B cell (primary cell): Measurements from ENCODE around the gene USP7. TPM values are rescaled to one million over a fixed set of nuclear protein-coding genes. Genes with fewer than 3 reads are reported as not detected.

Experiments
- ATAC-seq: fragments of 200-7000 bp; cut with Tn5 transposase; one replicate; pipeline ENCODE4 v1.10.0; 2021; ENCODE audit warnings: low read depth, mild to moderate bottlenecking, moderate number of reproducible peaks, moderate library complexity
- CTCF ChIA-PET: fragments of 350-600 bp; sonication (Branson Sonifier 250); formaldehyde crosslinking; loops from one replicate; lab custom pipeline; 2021; ENCODE audit warnings: antibody characterized with exemption, inconsistent platforms; lab: Charles Lee
- POLR2A ChIA-PET: fragments of 350-600 bp; sonication (Branson Sonifier 250); formaldehyde crosslinking; loops from one replicate; lab custom pipeline; 2021; ENCODE audit warnings: antibody characterized with exemption; lab: Charles Lee
- DNase-seq: peaks from one replicate; pipeline ENCODE4 v3.0.0; 2013
- H2AFZ ChIP-seq: 2 replicates; pipeline ENCODE4 v1.6.1; 2012; ENCODE audit warnings: mild to moderate bottlenecking, low read depth, low read length; ENCODE audit not compliant: insufficient read depth, poor library complexity, severe bottlenecking
- H3K27ac ChIP-seq, 2 donors: 1 replicate in 1 of 2; 2 replicates in 1 of 2; pipeline ENCODE4 v1.5.1; 2012 to 2013; ENCODE audit warnings: low read length in 2 of 2, mild to moderate bottlenecking in 2 of 2, moderate library complexity in 1 of 2
- H3K27me3 ChIP-seq, 4 experiments: fragments of 200-600 bp in 1 of 4; sonication (generic) in 1 of 4; replicated peaks in 1 of 4; 1 replicate in 2 of 4; 2 replicates in 2 of 4; pipeline versions ENCODE4 v1.6.1 to v1.7.0; 2013 to 2016; ENCODE audit warnings: low read length in 3 of 4, mild to moderate bottlenecking in 2 of 4, mixed read lengths in 1 of 4, moderate library complexity in 1 of 4; ENCODE audit not compliant: insufficient read depth in 4 of 4, control insufficient read depth in 3 of 4; ENCODE audit errors: control extremely low read depth in 1 of 4
- H3K36me3 ChIP-seq, 2 experiments: replicated peaks in 1 of 2; 1 replicate in 1 of 2; 2 replicates in 1 of 2; pipeline versions ENCODE4 v1.6.1 to v1.7.1; 2013; ENCODE audit warnings: low read length in 1 of 2; ENCODE audit not compliant: insufficient read depth in 2 of 2, control insufficient read depth in 1 of 2; ENCODE audit errors: control extremely low read depth in 1 of 2, extremely low read depth in 1 of 2
- H3K4me1 ChIP-seq, 2 donors: fragments of 200-600 bp in 1 of 2; sonication (generic) in 1 of 2; 1 replicate in 1 of 2; 2 replicates in 1 of 2; pipeline versions ENCODE4 v1.5.1 to v1.6.1; 2013 to 2017; ENCODE audit warnings: low read length in 2 of 2; ENCODE audit not compliant: control insufficient read depth in 2 of 2, insufficient read depth in 2 of 2
- H3K4me2 ChIP-seq: replicated peaks from 2 replicates; pipeline ENCODE3; 2012; ENCODE audit warnings: mild to moderate bottlenecking, low read depth, low read length; ENCODE audit not compliant: poor library complexity, severe bottlenecking
- H3K4me3 ChIP-seq, 5 experiments: fragments of 200-600 bp in 1 of 5; sonication (generic) in 1 of 5; 1 replicate in 3 of 5; 2 replicates in 2 of 5; pipeline versions ENCODE4 v1.5.1 to v1.7.0; 2011 to 2016; ENCODE audit warnings: low read length in 4 of 5, mild to moderate bottlenecking in 4 of 5, low read depth in 2 of 5, control low read depth in 1 of 5, moderate library complexity in 1 of 5; ENCODE audit not compliant: insufficient read depth in 1 of 5; ENCODE audit errors: control extremely low read depth in 1 of 5, extremely low read depth in 1 of 5
- H3K79me2 ChIP-seq: fragments of 200-600 bp; sonication (generic); one replicate; pipeline ENCODE4 v1.6.0; 2016; ENCODE audit warnings: low read length; ENCODE audit not compliant: control insufficient read depth, insufficient read depth
- H3K9ac ChIP-seq: fragments of 200-600 bp; sonication (generic); 2 replicates; pipeline ENCODE4 v1.6.1; 2017; ENCODE audit warnings: mild to moderate bottlenecking, low read length, moderate library complexity
- H3K9me3 ChIP-seq, 3 donors: one replicate each; pipeline versions ENCODE4 v1.6.1 to v1.7.1; 2013; ENCODE audit warnings: low read length in 2 of 3; ENCODE audit not compliant: control insufficient read depth in 2 of 3, insufficient read depth in 1 of 3; ENCODE audit errors: control extremely low read depth in 1 of 3
- H4K20me1 ChIP-seq: 2 replicates; pipeline ENCODE4 v1.6.0; 2012; ENCODE audit warnings: mild to moderate bottlenecking, low read length; ENCODE audit not compliant: insufficient read depth, control insufficient read depth, poor library complexity, severe bottlenecking
- H3K27ac Mint-ChIP-seq: one replicate; pipeline ENCODE4 v1.8.0; 2021; ENCODE audit warnings: mixed read lengths
- H3K27me3 Mint-ChIP-seq: one replicate; pipeline ENCODE4 v1.8.0; 2021; ENCODE audit warnings: mixed read lengths
- H3K4me1 Mint-ChIP-seq: one replicate; pipeline ENCODE4 v1.8.0; 2021; ENCODE audit warnings: mixed read lengths
- H3K4me3 Mint-ChIP-seq: one replicate; pipeline ENCODE4 v1.8.0; 2021; ENCODE audit warnings: mixed read lengths
- H3K9me3 Mint-ChIP-seq: one replicate; pipeline ENCODE4 v1.8.0; 2022; ENCODE audit warnings: mixed read lengths; ENCODE audit not compliant: insufficient read depth
- EZH2 ChIP-seq: IDR thresholded peaks from 2 replicates; pipeline ENCODE4 v1.6.1; 2012; ENCODE audit warnings: borderline replicate concordance, low read depth, mild to moderate bottlenecking, moderate library complexity, low read length; ENCODE audit not compliant: insufficient read depth, poor library complexity, severe bottlenecking
- WGBS: methylation state at CpG from one replicate; pipeline ENCODE4 v1.1.5; 2013; ENCODE audit warnings: missing lambda C conversion rate; ENCODE audit not compliant: insufficient coverage; 5-methylcytosine and 5-hydroxymethylcytosine counted together
- intact Hi-C: fragments of 100-400 bp; cut with micrococcal nuclease; formaldehyde crosslinking; loops from one replicate; pipeline ENCODE4 v1.10.0; 2022
- polyA plus RNA-seq: library from polyadenylated mRNA; depleted of rRNA; stranded (reverse); fragments of >200 nt; gene quantifications from 2 replicates; pipeline ENCODE4 v1.2.3, GENCODE V29; 2012
- total RNA-seq, 2 donors: library from RNA; stranded (reverse); fragments of 120-200 nt in 1 of 2; gene quantifications; 1 replicate in 1 of 2; 2 replicates in 1 of 2; pipeline versions ENCODE4 v1.2.3 to v1.2.4, GENCODE V29; 2013 to 2022
- TF ChIP-seq, protein P1 (sequence below): fragments of 200-600 bp; IDR thresholded peaks from one replicate; pipeline ENCODE4 v1.8.0; 2022; ENCODE audit warnings: antibody characterized with exemption, mild to moderate bottlenecking

The USP7 gene
- total and polyA plus RNA-seq, 2 donors (not counting 1 experiment from before 2014, with no cell fraction given), result 27.4 to 223 TPM

DNA sequence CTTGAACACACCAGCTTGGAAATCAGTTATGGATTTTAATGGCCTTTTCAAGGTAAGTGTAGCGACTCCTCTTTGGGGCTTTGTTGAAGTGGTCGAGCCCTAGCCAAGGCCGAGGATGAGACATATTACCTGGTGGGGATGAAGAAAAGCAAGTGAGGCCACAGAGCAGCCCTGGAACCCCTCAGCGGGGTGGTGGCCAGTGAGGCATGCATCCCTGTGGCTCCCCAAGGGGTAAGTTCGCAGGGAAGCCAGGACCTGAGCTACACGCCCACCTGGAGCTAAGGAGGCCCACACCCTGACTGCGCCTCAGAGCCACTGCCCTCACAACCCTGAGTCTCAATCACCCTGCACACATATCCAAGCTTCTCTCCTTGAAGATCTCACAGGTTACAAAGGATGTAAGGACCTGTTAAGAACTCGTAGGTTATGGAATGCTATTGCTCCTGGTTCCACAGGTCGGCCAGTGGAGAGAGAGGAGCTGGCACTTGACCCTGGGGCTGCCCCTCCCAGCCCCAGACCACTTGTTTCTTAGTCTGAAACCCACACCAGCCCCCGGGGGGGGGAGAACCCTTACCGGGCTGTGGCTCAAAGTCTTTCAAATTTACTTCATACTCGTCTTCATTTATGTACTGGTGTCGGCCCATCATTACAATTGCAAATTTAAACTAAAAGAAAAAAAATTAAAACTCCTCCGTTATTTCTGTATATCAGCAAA lies 69.6 kb downstream of the USP7 start:
- ChIA-PET POLR2A (no interaction called here), CTCF (interaction anchor here (1.5 to 4.0 kb wide), 4 partner anchors 21 to 240 kb away, joined by 4 to 24 read pairs (median 16); no protein-coding TSS in a partner anchor)
- H3K27me3 Mint-ChIP-seq, result no peaks in the 10 kb centered on the region
- H3K27ac Mint-ChIP-seq, result no peak overlapping the region
- H3K4me3 Mint-ChIP-seq, result no peak overlapping the region
- Histone ChIP-seq H3K4me2 (no peak overlapping the region), H3K27me3 (no peaks in the 10 kb centered on the region), H4K20me1 (peaks cover 78% of the 10 kb centered on the region), H3K27ac (no peak overlapping the region), H2AFZ (no peak overlapping the region), H3K9ac (no peak overlapping the region), H3K4me1 (peaks cover 18 to 40% of the 10 kb centered on the region in 2 donors), H3K9me3 (peaks cover 0 to 3% (median 0%) of the 10 kb centered on the region in 3 donors), H3K79me2 (peaks cover 12% of the 10 kb centered on the region), H3K4me3 (no peak overlapping the region), H3K36me3 (peaks cover 2 to 75% of the 10 kb centered on the region in 2 experiments)
- TF ChIP-seq EZH2, result no peak
- TF ChIP-seq, protein P1, sequence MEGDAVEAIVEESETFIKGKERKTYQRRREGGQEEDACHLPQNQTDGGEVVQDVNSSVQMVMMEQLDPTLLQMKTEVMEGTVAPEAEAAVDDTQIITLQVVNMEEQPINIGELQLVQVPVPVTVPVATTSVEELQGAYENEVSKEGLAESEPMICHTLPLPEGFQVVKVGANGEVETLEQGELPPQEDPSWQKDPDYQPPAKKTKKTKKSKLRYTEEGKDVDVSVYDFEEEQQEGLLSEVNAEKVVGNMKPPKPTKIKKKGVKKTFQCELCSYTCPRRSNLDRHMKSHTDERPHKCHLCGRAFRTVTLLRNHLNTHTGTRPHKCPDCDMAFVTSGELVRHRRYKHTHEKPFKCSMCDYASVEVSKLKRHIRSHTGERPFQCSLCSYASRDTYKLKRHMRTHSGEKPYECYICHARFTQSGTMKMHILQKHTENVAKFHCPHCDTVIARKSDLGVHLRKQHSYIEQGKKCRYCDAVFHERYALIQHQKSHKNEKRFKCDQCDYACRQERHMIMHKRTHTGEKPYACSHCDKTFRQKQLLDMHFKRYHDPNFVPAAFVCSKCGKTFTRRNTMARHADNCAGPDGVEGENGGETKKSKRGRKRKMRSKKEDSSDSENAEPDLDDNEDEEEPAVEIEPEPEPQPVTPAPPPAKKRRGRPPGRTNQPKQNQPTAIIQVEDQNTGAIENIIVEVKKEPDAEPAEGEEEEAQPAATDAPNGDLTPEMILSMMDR, result no peak
- WGBS, result 86% methylated on average over 9 of the region's 14 CpGs
- ATAC-seq (no peak), DNase-seq (no peak)
- intact Hi-C loops, result loop anchor here (5.0 kb wide), 3 partner anchors 272 to 1983 kb away; partner anchors contain the start of genes CIITA, GRIN2A and METTL22
- H3K9me3 Mint-ChIP-seq, result peaks cover 3% of the 10 kb centered on the region
- H3K4me1 Mint-ChIP-seq, result peaks cover 36% of the 10 kb centered on the region

DNA sequence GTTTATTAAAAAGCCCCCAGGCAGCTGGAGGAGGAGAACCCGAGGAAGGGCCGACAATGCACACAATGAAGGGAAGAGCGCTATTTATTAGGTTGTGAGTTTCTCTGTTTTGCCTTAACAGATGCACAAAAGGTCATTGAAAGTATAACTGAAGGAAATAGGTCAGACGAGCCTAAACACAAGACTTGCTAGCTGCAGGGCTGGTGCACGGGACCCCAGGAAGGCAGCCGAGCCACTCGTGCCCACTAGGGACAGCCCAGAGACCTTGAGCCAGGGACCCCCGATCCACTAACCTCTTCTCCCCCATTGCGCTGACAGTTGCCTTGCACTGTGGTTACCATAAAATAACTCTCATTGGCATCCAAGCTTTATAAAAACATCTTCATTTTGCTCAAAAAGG lies 70.3 kb downstream of the USP7 start:
- Histone ChIP-seq H3K9me3 (peaks cover 0 to 3% (median 0%) of the 10 kb centered on the region in 3 donors), H2AFZ (no peak overlapping the region), H3K4me1 (peaks cover 18 to 40% of the 10 kb centered on the region in 2 donors), H3K36me3 (peaks cover 2 to 68% of the 10 kb centered on the region in 2 experiments), H3K9ac (no peak overlapping the region), H3K79me2 (peaks cover 12% of the 10 kb centered on the region), H4K20me1 (peaks cover 79% of the 10 kb centered on the region), H3K27ac (no peak overlapping the region), H3K4me3 (no peak overlapping the region), H3K4me2 (no peak overlapping the region), H3K27me3 (no peaks in the 10 kb centered on the region)
- Mint-ChIP-seq H3K27me3 (no peaks in the 10 kb centered on the region), H3K9me3 (peaks cover 3% of the 10 kb centered on the region), H3K27ac (no peak overlapping the region), H3K4me1 (peaks cover 36% of the 10 kb centered on the region), H3K4me3 (no peak overlapping the region)
- no peak for ATAC-seq
- CTCF ChIA-PET, result interaction anchor here (1.2 to 4.0 kb wide), 8 partner anchors 21 to 245 kb away, joined by 3 to 44 read pairs (median 12); no protein-coding TSS in a partner anchor
- intact Hi-C loops, result loop anchor here (5.0 kb wide), 3 partner anchors 271 to 1984 kb away; partner anchors contain the start of genes CIITA, GRIN2A and METTL22
- DNase-seq, result no peak
- WGBS, result 89% methylated on average over 9 of the region's 9 CpGs
- POLR2A ChIA-PET, result no interaction called here
- TF ChIP-seq, protein P1, result no peak
- no peak for TF ChIP-seq EZH2
